ENCODE data around the gene R3HCC1L.
"Not testable (repeated sequence)": the region's sequence is repeated elsewhere in the genome, so short reads cannot be mapped to it uniquely, and the experiment has no call there.

The R3HCC1L gene

DNA sequence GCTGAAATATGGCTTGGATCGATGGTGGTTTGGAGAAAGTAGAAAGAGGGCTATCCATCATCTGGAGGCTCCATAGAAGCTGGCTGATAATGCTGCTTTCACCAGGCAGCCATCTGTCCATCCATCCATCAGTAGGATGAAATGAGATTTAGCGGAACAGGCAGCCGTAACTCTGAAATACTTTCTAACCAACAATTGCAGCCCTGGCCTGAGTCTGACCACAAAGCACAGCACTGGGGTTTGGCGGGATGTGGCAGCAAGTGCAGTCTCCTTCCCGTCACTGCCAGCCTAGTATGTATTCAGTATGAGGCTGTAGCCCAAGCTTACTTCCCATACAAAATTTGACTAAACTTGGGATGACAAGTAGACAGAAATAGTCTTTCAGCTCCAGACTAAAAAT lies 38.0 kb downstream of the R3HCC1L start:
- no peak for DNase-seq (ENCODE audit: low read depth)

DNA sequence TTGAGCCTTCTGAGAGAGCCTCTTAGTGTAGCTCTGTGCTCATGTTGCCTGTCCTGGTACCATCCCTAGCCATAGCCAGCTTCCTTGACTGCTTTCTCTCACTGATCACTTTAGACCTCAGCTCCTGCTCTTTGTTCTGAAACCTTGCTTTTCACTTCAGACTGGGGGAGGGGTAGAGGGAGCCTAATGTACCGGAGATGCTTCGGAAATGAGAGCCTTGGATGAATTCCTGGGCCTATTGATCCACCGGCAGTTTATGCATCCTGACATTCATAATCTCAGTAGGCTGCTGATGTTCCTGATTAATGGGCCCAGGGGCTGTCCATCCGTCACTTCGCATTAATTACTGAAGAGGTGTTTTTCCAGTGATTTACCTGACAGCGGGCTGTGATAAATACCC lies 38.8 kb downstream of the R3HCC1L start:
- DNase-seq (ENCODE audit: low read depth) = no peak

DNA sequence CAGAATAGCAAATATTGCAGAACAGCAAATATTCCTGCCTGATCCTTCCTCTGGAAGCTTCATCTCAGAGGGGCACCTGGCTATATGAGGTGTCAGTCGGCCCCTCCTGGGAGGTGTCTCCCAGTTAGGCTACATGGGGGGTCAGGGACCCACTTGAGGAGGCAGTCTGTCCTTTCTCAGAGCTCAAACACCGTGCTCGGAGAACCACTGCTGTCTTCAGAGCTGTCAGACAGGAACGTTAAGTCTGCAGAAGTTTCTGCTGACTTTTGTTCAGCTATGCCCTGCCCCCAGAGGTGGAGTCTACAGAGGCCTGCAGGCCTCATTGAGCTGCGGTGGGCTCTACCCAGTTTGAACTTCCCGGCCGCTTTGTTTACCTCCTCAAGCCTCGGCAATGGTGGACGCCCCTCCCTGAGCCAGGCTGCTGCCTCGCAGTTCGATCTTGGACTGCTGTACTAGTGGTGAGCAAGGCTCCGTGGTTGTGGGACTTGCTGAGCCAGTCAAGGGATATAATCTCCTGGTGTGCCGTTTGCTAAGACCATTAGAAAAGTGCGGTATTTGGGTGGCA lies 48.0 kb downstream of the R3HCC1L start:
- not testable (repeated sequence) for DNase-seq (ENCODE audit: low read depth)

- DNase-seq (ENCODE audit: low read depth) = no peak
These were observed 52.2 kb downstream of the R3HCC1L start for GRCh38 chr10:98186681-98187080.

GRCh38 chr10:98190773-98191172 lies 56.3 kb downstream of the R3HCC1L start:
- not testable (repeated sequence) for DNase-seq (ENCODE audit: low read depth)

- DNase-seq (ENCODE audit: low read depth) = no peak
These were observed 58.6 kb downstream of the R3HCC1L start for GRCh38 chr10:98193037-98193436.

- DNase-seq (ENCODE audit: low read depth) = no peak
These were observed 60.2 kb downstream of the R3HCC1L start for GRCh38 chr10:98194633-98195032.

GRCh38 chr10:98195120-98195519 lies 60.7 kb downstream of the R3HCC1L start:
- DNase-seq (ENCODE audit: low read depth) = no peak

GRCh38 chr10:98196985-98197384 lies 62.5 kb downstream of the R3HCC1L start:
- no peak for DNase-seq (ENCODE audit: low read depth)

- DNase-seq (ENCODE audit: low read depth) = no peak
These were observed 67.3 kb downstream of the R3HCC1L start for GRCh38 chr10:98201760-98202159.

GRCh38 chr10:98202378-98202777 lies 67.9 kb downstream of the R3HCC1L start:
- no peak for DNase-seq (ENCODE audit: low read depth)

DNA sequence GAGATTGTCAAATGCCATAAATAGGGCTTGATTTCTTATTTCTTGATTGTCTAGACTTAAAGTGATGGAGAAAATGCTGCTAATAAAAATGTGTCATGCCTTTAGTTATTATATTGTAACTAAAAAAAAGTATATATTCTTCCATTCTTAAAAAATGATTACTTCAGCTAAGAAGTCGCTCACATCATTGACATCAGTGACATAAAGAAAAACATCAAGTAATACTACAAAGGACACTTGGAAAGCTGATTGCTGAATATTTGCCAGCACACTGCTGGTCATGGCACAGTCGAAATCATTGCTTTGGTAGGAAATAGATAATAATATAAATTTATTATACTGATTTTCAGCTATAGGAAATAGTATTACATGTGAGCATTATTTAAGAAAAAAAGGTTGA lies 70.9 kb downstream of the R3HCC1L start:
- no peak for DNase-seq (ENCODE audit: low read depth)

DNA sequence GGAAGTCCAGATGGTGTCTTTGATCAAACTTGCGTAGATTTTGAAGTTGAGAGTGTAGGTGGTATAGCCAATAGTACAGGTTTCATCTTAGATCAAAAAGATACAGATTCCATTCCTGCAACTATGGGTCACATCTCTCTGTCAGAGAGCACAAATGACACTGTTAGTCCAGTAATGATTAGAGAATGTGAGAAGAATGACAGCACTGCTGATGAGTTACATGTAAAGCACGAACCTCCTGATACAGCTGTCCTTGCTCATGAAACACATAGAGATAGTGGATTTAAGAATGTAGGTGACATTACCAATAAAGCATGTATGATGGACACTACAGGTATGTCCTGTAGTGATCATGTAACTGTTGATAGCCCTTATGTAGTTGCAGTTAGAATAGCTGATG lies 74.5 kb downstream of the R3HCC1L start:
- no peak for DNase-seq (ENCODE audit: low read depth)

DNA sequence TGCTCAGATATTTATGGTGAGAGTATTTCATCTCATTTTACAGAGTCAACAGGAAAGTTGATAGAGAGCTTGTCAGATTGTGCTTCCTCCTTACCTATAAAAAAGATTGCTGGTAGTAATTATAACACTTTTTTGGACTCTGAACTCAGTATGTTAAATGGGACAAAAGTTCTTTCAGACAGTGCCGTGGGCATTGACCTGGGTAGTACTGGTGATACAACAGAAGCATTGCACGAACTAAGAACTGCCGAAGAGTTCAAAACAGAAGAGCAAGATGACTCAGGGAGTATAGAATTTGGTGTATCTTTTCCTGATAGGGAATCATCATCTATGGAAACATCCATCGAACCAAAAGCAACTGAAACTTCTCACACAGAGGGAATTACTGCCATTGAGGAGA lies 75.0 kb downstream of the R3HCC1L start:
- DNase-seq (ENCODE audit: low read depth) = no peak

DNA sequence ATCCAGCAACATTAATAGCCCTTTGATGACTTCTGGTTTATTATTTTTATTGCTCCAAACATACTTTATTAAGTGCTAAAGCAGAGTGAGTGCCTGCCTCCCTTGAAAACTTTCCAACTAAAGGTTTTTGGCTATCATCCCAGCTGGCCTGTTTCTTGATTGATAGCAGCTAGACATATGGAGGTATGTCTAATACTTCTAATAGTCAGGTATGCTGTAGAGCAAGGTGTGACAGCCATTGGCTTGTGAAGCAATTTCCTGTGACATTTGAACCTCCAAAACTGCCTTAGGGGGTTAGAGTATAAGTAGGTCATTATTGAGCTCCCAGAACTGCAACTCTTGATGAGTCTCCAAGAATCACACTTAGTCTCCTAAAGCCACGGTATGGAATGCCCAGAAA lies 77.7 kb downstream of the R3HCC1L start:
- no peak for DNase-seq (ENCODE audit: low read depth)

DNA sequence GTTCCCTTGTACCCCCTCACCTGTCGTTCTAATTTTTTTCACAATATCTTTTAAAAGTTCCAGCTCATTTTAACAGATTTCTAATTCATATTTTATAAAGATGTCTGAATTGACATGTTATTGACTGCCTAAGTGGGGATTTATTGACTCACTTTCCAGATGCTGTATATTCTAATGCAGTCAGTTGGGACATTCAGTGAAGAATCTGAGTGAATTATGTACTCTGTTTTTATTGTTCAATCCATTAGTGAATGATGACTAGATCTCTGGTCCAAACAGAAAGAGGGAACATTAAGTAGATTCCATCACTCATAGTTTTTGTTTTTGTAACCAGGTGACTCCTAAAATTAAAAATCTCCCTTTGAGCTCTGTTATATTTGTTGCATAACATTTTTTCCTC lies 79.3 kb downstream of the R3HCC1L start:
- DNase-seq (ENCODE audit: low read depth) = no peak

GRCh38 chr10:98215373-98215772 lies 80.9 kb downstream of the R3HCC1L start:
- DNase-seq (ENCODE audit: low read depth) = no peak

- DNase-seq (ENCODE audit: low read depth) = no peak
These were observed 83.3 kb downstream of the R3HCC1L start for GRCh38 chr10:98217801-98218200.

DNA sequence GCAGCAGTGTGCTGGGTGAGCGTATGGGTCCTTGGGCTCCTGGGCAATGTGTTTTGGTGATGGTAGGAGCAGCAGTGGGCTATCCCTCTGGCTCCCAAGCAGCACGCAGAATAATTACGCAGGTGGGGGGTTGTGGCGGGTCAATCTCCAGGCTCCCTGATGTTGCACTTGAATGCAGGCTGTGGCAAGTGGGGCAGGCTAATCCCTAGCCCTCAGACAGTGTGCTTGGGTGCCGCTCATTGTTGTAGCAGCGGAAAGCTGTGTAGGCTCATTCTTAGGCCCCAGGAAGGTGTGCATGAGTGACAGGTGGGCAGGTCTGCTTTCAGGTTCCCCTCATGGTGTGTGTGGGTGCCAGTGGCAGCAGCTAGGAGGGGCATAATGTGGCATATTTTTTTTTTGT lies 89.4 kb downstream of the R3HCC1L start:
- DNase-seq (ENCODE audit: low read depth) = no peak

DNA sequence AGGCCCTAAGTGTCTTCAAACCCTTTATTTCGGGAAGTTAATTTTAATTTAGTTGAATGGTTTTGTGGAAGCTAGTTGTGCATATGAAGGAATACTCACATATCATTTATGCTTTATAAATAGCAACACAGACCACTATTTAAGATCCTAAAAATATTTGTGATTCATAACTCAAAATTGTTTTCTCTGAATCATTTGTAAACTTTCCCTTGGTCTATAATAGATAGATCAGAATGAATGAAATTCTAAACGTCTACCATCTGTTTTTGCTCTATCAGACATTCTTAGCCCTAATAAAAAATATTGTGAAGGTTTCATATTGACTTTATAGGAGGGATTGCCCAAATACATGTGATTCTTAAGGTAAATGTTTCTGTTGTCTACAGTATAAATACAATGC lies 90.1 kb downstream of the R3HCC1L start:
- peak; percentile 49 for DNase-seq (ENCODE audit: low read depth)

DNA sequence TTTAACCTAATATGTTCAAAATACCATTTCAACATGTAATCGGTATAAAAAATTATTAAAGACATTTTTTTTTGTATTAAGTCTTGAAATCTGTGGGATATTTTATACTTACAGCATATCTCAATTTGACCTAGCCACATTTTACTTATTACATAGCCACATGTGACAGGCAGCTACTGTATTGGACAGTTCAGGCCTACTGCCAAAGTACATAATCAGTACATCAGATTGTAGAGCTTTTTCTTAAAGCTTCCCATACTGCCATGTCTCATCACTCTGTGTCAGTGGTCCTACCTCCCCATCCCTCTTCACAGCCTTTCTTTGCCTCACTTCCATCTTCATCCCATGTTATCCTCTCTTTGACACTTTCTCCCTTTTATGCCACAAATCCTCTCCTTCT lies 90.5 kb downstream of the R3HCC1L start:
- DNase-seq (ENCODE audit: low read depth) = peak; percentile 9

GRCh38 chr10:98226508-98227144 lies 92.2 kb downstream of the R3HCC1L start:
- DNase-seq (ENCODE audit: low read depth) = no peak

- not testable (repeated sequence) for DNase-seq (ENCODE audit: low read depth)
These were observed 93.3 kb downstream of the R3HCC1L start for GRCh38 chr10:98227713-98228112.

DNA sequence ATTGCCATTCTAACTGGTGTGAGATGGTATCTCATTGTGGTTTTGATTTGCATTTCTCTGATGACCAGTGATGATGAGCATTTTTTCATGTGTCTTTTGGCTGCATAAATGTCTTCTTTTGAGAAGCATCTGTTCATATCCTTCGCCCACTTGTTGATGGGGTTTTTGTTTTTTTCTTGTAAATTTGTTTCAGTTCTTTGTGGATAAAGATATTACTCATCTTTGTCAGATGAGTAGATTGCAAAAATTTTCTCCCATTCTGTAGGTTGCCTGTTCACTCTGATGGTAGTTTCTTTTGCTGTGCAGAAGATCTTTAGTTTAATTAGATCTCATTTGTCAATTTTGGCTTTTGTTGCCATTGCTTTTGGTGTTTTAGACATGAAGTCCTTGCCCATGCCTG lies 93.8 kb downstream of the R3HCC1L start:
- not testable (repeated sequence) for DNase-seq (ENCODE audit: low read depth)

Measured in fibroblast of gingiva (primary cell).